PC-3 (cell line): Measurements from ENCODE around the gene MASP2.

Source experiments
- EZH2 ChIP-seq: fragments of 300-600 bp; sonication (generic); IDR thresholded peaks from one replicate; pipeline ENCODE4 v1.6.1; 2017; ENCODE audit warnings: antibody characterized with exemption, mild to moderate bottlenecking, low read length; ENCODE audit not compliant: unreplicated experiment
- EZH2phosphoT487 ChIP-seq: fragments of 300-600 bp; sonication (generic); IDR thresholded peaks from 2 replicates; pipeline ENCODE4 v1.6.1; 2018; ENCODE audit warnings: mild to moderate bottlenecking, antibody characterized with exemption, low read length, borderline replicate concordance
- TF ChIP-seq, protein P1 (sequence below): fragments of 300-600 bp; sonication (generic); conservative IDR thresholded peaks from 2 replicates; pipeline ENCODE4 v1.5.1; 2017; ENCODE audit warnings: antibody characterized with exemption, low read depth, mild to moderate bottlenecking, low read length

DNA sequence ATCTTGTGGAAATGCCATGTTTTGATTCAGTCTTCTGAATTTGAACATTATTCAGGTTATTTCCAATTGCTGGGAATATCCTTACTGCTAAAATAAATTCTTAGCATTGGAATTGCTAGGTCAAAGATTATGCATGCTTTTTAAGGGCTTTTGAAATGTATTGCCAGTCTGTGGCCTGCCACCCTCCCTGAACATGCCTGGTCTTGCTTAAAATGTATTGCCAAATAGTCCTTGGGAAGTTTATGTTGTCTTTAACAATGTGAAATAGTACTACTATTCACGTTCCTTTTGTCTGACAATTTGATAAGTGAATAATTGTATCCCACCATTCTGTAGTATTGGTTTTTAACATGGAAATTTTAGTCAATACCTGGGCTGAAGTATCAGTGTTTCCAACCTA, 21.0 kb downstream of the MASP2 start:
- TF ChIP-seq, protein P1, sequence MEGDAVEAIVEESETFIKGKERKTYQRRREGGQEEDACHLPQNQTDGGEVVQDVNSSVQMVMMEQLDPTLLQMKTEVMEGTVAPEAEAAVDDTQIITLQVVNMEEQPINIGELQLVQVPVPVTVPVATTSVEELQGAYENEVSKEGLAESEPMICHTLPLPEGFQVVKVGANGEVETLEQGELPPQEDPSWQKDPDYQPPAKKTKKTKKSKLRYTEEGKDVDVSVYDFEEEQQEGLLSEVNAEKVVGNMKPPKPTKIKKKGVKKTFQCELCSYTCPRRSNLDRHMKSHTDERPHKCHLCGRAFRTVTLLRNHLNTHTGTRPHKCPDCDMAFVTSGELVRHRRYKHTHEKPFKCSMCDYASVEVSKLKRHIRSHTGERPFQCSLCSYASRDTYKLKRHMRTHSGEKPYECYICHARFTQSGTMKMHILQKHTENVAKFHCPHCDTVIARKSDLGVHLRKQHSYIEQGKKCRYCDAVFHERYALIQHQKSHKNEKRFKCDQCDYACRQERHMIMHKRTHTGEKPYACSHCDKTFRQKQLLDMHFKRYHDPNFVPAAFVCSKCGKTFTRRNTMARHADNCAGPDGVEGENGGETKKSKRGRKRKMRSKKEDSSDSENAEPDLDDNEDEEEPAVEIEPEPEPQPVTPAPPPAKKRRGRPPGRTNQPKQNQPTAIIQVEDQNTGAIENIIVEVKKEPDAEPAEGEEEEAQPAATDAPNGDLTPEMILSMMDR: no peak
- TF ChIP-seq EZH2 (no peak), EZH2phosphoT487 (no peak)
